Measurements from ENCODE around the gene NINJ2. TPM values are rescaled to one million over a fixed set of nuclear protein-coding genes. Genes with fewer than 3 reads are reported as not detected.
"Not testable (repeated sequence)": the region's sequence is repeated elsewhere in the genome, so short reads cannot be mapped to it uniquely, and the experiment has no call there.

The NINJ2 gene
- total RNA-seq, 4 donors from 2014 or later: 8.6 to 28.9 (median 17.5) TPM

- TF ChIP-seq, protein P1, sequence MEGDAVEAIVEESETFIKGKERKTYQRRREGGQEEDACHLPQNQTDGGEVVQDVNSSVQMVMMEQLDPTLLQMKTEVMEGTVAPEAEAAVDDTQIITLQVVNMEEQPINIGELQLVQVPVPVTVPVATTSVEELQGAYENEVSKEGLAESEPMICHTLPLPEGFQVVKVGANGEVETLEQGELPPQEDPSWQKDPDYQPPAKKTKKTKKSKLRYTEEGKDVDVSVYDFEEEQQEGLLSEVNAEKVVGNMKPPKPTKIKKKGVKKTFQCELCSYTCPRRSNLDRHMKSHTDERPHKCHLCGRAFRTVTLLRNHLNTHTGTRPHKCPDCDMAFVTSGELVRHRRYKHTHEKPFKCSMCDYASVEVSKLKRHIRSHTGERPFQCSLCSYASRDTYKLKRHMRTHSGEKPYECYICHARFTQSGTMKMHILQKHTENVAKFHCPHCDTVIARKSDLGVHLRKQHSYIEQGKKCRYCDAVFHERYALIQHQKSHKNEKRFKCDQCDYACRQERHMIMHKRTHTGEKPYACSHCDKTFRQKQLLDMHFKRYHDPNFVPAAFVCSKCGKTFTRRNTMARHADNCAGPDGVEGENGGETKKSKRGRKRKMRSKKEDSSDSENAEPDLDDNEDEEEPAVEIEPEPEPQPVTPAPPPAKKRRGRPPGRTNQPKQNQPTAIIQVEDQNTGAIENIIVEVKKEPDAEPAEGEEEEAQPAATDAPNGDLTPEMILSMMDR (IDR thresholded peaks at IDR 0.05): no peak
- DNase-seq (ENCODE audit: low spot score) (no peak), ATAC-seq (ENCODE audit: low FRiP score) (no peak)
Observed at GRCh38 chr12:583251-583869, 79.9 kb downstream of the NINJ2 start.

- ATAC-seq (ENCODE audit: low FRiP score) (no peak), DNase-seq (ENCODE audit: low spot score) (no peak)
- TF ChIP-seq, protein P1 (IDR thresholded peaks at IDR 0.05): no peak
Observed at GRCh38 chr12:581746-582145, 81.5 kb downstream of the NINJ2 start.

GRCh38 chr12:581321-581720, 81.9 kb downstream of the NINJ2 start:
- ATAC-seq (ENCODE audit: low FRiP score) (no peak), DNase-seq (ENCODE audit: low spot score) (no peak)
- TF ChIP-seq, protein P1 (IDR thresholded peaks at IDR 0.05): no peak

- ATAC-seq (ENCODE audit: low FRiP score) (no peak), DNase-seq (ENCODE audit: low spot score) (no peak)
- TF ChIP-seq, protein P1 (IDR thresholded peaks at IDR 0.05): no peak
Observed at GRCh38 chr12:580813-581212, 82.4 kb downstream of the NINJ2 start.

GRCh38 chr12:579420-580110, 83.7 kb downstream of the NINJ2 start:
- TF ChIP-seq, protein P1 (IDR thresholded peaks at IDR 0.05): no peak
- DNase-seq (ENCODE audit: low spot score): no peak
- ATAC-seq (ENCODE audit: low FRiP score): no peak

GRCh38 chr12:578748-579419, 84.4 kb downstream of the NINJ2 start:
- TF ChIP-seq, protein P1 (IDR thresholded peaks at IDR 0.05): no peak
- ATAC-seq (ENCODE audit: low FRiP score) (no peak), DNase-seq (ENCODE audit: low spot score) (no peak)

DNA sequence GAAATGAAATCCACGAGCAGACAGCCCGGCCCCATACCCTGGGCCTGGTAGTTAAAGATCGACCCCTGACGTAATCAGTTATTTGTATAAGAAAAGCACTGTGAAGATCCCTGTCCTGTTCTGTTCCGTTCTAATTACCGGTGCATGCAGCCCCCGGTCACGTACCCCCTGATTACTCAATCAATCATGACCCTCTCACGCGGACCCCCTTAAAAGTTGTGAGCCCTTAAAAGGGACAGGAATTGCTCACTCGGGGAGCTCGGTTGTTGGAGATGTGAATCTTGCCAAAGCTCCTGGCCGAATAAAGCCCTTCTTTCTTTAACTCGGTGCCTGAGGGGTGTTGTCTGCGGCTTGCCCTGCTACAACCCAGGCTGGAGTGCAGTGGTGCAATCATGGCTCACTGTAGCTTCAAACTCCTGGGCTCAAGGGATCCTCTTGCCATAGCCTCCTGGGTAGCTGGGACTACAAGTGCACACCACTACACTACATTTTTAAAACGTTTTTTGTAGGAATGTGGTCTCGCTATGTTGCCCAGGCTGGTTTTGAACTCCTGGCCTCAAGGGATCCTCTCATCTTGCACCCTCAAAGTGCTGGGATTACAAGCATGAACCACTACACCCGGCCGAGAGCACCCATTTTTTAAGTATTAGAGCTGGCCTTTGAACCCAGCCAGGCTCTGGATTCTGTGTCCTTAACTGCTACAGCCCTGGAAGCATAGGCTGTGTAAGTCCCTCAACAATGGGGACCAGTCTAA, 85.1 kb downstream of the NINJ2 start:
- ATAC-seq (ENCODE audit: low FRiP score); DNase-seq (ENCODE audit: low spot score): not testable (repeated sequence)

All from omental fat pad (tissue), 4 donors.